ENCODE measurements around the gene CCDC90B. TPM values are rescaled to one million over a fixed set of nuclear protein-coding genes. Genes with fewer than 3 reads are reported as not detected.

CCDC90B gene
- total and polyA plus RNA-seq, 2 of the 8 experiments (the other 6 are each of a cell fraction or from before 2014, with no cell fraction given): 21.8 to 54.5 TPM

GRCh38 chr11:83317757-83318690 is 31.9 kb upstream of the CCDC90B start (continued):
- no peak for TF ChIP-seq CHD7 (IDR thresholded peaks at IDR 0.05; ENCODE audit: insufficient replicate concordance, low read length)
- no peak for TF ChIP-seq SP2 (IDR thresholded peaks at IDR 0.05; ENCODE audit: low read length)
- no peak for TF ChIP-seq BACH1 (IDR thresholded peaks at IDR 0.05; ENCODE audit: low read length)
- TF ChIP-seq HDAC6 (IDR thresholded peaks at IDR 0.05; ENCODE audit: low read depth, low read length): no peak
- no peak for TF ChIP-seq NANOG (IDR thresholded peaks at IDR 0.05; ENCODE audit: insufficient read depth, low read depth, low read length, poor library complexity, severe bottlenecking)
- no peak for TF ChIP-seq ATF2 (IDR thresholded peaks at IDR 0.05; ENCODE audit: low read length)
- no peak for TF ChIP-seq TCF12 (IDR thresholded peaks at IDR 0.05; ENCODE audit: low read depth, low read length)

Measured in H1 (cell line).